WTC11 (cell line): ENCODE results near the gene ARMC2. TPM values are rescaled to one million over a fixed set of nuclear protein-coding genes. Genes with fewer than 3 reads are reported as not detected.

ENCODE experiments used
- ATAC-seq: fragments of 200-7000 bp; cut with Tn5 transposase; 2 replicates; pipeline ENCODE4 v1.10.0; 2021; ENCODE audit warnings: mild to moderate bottlenecking, moderate library complexity
- CTCF ChIA-PET: fragments of 300-600 bp; sonication (Branson Sonifier 250); formaldehyde crosslinking; loops from one replicate; lab custom pipeline; 2021; ENCODE audit warnings: antibody characterized with exemption; lab: Charles Lee
- POLR2A ChIA-PET: fragments of 350-600 bp; sonication (Branson Sonifier 250); formaldehyde crosslinking; loops from one replicate; lab custom pipeline; 2021; ENCODE audit warnings: antibody characterized with exemption; lab: Charles Lee
- DNase-seq: peaks from one replicate; pipeline ENCODE4 v3.0.0; 2021; ENCODE audit warnings: low spot score
- H3K27ac Mint-ChIP-seq: 2 replicates; pipeline ENCODE4 v1.8.0; 2021; ENCODE audit warnings: mixed read lengths
- H3K27me3 Mint-ChIP-seq: 2 replicates; pipeline ENCODE4 v1.8.0; 2021; ENCODE audit warnings: low read depth, mild to moderate bottlenecking, moderate library complexity, mixed read lengths
- H3K36me3 Mint-ChIP-seq: 2 replicates; pipeline ENCODE4 v1.8.0; 2021; ENCODE audit warnings: mixed read lengths
- H3K4me1 Mint-ChIP-seq: 2 replicates; pipeline ENCODE4 v1.8.0; 2022; ENCODE audit warnings: mixed read lengths
- H3K4me3 Mint-ChIP-seq: 2 replicates; pipeline ENCODE4 v1.8.0; 2021; ENCODE audit warnings: mild to moderate bottlenecking, moderate library complexity, mixed read lengths
- H3K9me3 Mint-ChIP-seq: 2 replicates; pipeline ENCODE4 v1.8.0; 2021; ENCODE audit warnings: mixed read lengths
- ATF3 ChIP-seq: sonication (generic); formaldehyde crosslinking; conservative IDR thresholded peaks from 2 replicates; pipeline ENCODE4 v1.8.1; 2022; ENCODE audit warnings: mild to moderate bottlenecking, missing genetic modification reagents
- FOXK1 ChIP-seq: sonication (generic); formaldehyde crosslinking; IDR thresholded peaks from 2 replicates; pipeline ENCODE4 v1.8.0; 2022; ENCODE audit warnings: mild to moderate bottlenecking, moderate library complexity, missing genetic modification reagents
- GRHL2 ChIP-seq: fragments of 250-450 bp; sonication (Bioruptor Pico); IDR thresholded peaks from 2 replicates; pipeline ENCODE4 v1.8.0; 2022; ENCODE audit warnings: mild to moderate bottlenecking, moderate library complexity; ENCODE audit not compliant: insufficient replicate concordance, severe bottlenecking
- JAZF1 ChIP-seq: fragments of 250-450 bp; sonication (Bioruptor Pico); IDR thresholded peaks from 2 replicates; pipeline ENCODE4 v1.9.0; 2021; ENCODE audit warnings: moderate library complexity, mild to moderate bottlenecking, inconsistent platforms
- NFATC4 ChIP-seq: fragments of 250-450 bp; sonication (Bioruptor Pico); IDR thresholded peaks from 2 replicates; pipeline ENCODE4 v1.9.0; 2021; ENCODE audit warnings: mild to moderate bottlenecking
- NFE2L1 ChIP-seq: sonication (generic); formaldehyde crosslinking; IDR thresholded peaks from 2 replicates; pipeline ENCODE4 v1.8.1; 2023; ENCODE audit warnings: missing genetic modification reagents
- NR3C1 ChIP-seq: sonication (generic); formaldehyde crosslinking; conservative IDR thresholded peaks from 2 replicates; pipeline ENCODE4 v1.8.1; 2023; ENCODE audit warnings: low read depth, mild to moderate bottlenecking, missing genetic modification reagents
- PREB ChIP-seq: sonication (generic); formaldehyde crosslinking; IDR thresholded peaks from 2 replicates; pipeline ENCODE4 v1.8.1; 2022; ENCODE audit warnings: mild to moderate bottlenecking, missing genetic modification reagents, moderate library complexity, borderline replicate concordance
- STAT6 ChIP-seq: sonication (generic); formaldehyde crosslinking; conservative IDR thresholded peaks from 2 replicates; pipeline ENCODE4 v1.8.1; 2023; ENCODE audit warnings: mild to moderate bottlenecking, low read depth, missing genetic modification reagents, moderate library complexity
- ZNF121 ChIP-seq: sonication (generic); formaldehyde crosslinking; IDR thresholded peaks from 2 replicates; pipeline ENCODE4 v1.8.0; 2023; ENCODE audit warnings: missing genetic modification reagents
- ZNF138 ChIP-seq: sonication (generic); formaldehyde crosslinking; conservative IDR thresholded peaks from 2 replicates; pipeline ENCODE4 v1.8.1; 2022; ENCODE audit warnings: mild to moderate bottlenecking, moderate library complexity, missing genetic modification reagents
- ZNF232 ChIP-seq: sonication (generic); formaldehyde crosslinking; IDR thresholded peaks from 2 replicates; pipeline ENCODE4 v1.8.0; 2022; ENCODE audit warnings: mild to moderate bottlenecking, missing genetic modification reagents
- total RNA-seq: library from RNA; stranded (reverse); gene quantifications from 3 replicates; pipeline ENCODE4 v1.2.3, GENCODE V29; 2021
- TF ChIP-seq, protein P1 (sequence below): fragments of 250-450 bp; sonication (Bioruptor Pico); IDR thresholded peaks from 2 replicates; pipeline ENCODE4 v1.9.0; 2021; ENCODE audit warnings: moderate library complexity, mild to moderate bottlenecking, inconsistent platforms, borderline replicate concordance
- TF ChIP-seq, protein P2 (sequence below): fragments of 250-450 bp; sonication (Bioruptor Pico); conservative IDR thresholded peaks from 2 replicates; pipeline ENCODE4 v1.9.0; 2021; ENCODE audit warnings: mild to moderate bottlenecking
- TF ChIP-seq, protein P3 (sequence below): fragments of 200-600 bp; IDR thresholded peaks from 2 replicates; pipeline ENCODE4 v1.8.0; 2022; ENCODE audit warnings: antibody characterized with exemption
- TF ChIP-seq, protein P4 (sequence below): sonication (generic); formaldehyde crosslinking; IDR thresholded peaks from 2 replicates; pipeline ENCODE4 v1.8.1; 2022; ENCODE audit warnings: low read depth, missing genetic modification reagents, borderline replicate concordance
- TF ChIP-seq, protein P5 (sequence below): sonication (generic); formaldehyde crosslinking; IDR thresholded peaks from 2 replicates; pipeline ENCODE4 v1.8.0; 2022; ENCODE audit warnings: mild to moderate bottlenecking, missing genetic modification reagents

ARMC2 gene
- total RNA-seq, 1 experiment from 2014 or later, result 5.2 TPM

- H3K9me3 Mint-ChIP-seq, result peaks cover 9% of the 10 kb centered on the region
- H3K27ac Mint-ChIP-seq, result no peak overlapping the region
- TF ChIP-seq JAZF1 (CRISPR knock-in tag) (no peak), ZNF232 (no peak), NFE2L1 (CRISPR knock-in tag) (no peak), NR3C1 (CRISPR knock-in tag) (no peak), GRHL2 (CRISPR knock-in tag) (no peak), ZNF121 (CRISPR knock-in tag) (no peak), PREB (CRISPR knock-in tag) (no peak)
- TF ChIP-seq, protein P1, sequence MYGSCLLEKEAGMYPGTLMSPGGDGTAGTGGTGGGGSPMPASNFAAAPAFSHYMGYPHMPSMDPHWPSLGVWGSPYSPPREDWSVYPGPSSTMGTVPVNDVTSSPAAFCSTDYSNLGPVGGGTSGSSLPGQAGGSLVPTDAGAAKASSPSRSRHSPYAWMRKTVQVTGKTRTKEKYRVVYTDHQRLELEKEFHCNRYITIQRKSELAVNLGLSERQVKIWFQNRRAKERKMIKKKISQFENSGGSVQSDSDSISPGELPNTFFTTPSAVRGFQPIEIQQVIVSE (CRISPR knock-in tag), result no peak
- TF ChIP-seq, protein P2, sequence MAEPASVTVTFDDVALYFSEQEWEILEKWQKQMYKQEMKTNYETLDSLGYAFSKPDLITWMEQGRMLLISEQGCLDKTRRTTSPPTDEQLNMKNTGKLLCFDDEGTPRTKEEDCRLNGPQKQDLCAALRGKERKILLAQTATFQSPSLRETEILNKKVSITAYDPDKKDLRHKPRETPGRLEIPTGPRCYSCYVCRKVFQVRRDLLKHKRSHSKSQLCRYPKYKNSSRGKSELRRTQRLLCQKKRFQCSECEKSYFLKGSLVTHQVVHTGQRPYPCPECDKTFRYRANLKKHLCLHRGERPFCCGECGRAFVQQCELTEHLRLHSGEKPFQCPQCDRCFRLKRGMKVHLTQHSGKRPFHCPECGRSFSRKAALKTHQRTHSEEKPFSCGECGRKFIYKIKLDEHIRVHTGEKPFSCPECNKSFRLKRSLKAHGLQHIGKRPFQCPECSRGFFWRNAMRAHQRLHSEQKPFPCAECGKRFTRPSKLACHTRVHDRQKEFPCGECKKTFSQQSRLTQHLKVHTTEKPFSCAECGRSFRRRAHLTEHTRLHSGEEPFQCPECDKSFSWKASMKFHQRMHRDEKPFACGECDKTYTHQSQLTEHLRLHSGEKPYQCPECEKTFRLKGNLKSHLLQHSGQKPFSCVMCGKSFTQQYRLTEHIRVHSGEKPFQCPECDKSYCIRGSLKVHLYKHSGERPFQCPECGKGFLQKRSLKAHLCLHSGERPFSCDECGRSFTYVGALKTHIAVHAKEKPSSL (CRISPR knock-in tag), result no peak
- TF ChIP-seq, protein P3, sequence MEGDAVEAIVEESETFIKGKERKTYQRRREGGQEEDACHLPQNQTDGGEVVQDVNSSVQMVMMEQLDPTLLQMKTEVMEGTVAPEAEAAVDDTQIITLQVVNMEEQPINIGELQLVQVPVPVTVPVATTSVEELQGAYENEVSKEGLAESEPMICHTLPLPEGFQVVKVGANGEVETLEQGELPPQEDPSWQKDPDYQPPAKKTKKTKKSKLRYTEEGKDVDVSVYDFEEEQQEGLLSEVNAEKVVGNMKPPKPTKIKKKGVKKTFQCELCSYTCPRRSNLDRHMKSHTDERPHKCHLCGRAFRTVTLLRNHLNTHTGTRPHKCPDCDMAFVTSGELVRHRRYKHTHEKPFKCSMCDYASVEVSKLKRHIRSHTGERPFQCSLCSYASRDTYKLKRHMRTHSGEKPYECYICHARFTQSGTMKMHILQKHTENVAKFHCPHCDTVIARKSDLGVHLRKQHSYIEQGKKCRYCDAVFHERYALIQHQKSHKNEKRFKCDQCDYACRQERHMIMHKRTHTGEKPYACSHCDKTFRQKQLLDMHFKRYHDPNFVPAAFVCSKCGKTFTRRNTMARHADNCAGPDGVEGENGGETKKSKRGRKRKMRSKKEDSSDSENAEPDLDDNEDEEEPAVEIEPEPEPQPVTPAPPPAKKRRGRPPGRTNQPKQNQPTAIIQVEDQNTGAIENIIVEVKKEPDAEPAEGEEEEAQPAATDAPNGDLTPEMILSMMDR, result no peak
- TF ChIP-seq, protein P4, sequence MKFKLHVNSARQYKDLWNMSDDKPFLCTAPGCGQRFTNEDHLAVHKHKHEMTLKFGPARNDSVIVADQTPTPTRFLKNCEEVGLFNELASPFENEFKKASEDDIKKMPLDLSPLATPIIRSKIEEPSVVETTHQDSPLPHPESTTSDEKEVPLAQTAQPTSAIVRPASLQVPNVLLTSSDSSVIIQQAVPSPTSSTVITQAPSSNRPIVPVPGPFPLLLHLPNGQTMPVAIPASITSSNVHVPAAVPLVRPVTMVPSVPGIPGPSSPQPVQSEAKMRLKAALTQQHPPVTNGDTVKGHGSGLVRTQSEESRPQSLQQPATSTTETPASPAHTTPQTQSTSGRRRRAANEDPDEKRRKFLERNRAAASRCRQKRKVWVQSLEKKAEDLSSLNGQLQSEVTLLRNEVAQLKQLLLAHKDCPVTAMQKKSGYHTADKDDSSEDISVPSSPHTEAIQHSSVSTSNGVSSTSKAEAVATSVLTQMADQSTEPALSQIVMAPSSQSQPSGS (CRISPR knock-in tag), result no peak
- TF ChIP-seq, all 79 proteins: peak for 0
- POLR2A ChIA-PET, result no interaction called here
- CTCF ChIA-PET, result interaction anchor here (0.7 kb wide), 1 partner anchor 291 kb away, joined by 3 read pairs; no protein-coding TSS in a partner anchor
- Mint-ChIP-seq H3K4me3 (no peak overlapping the region), H3K27me3 (0 out of 2 replicates have a peak, but pooled peaks cover 5% of the 10 kb centered on the region), H3K4me1 (peaks cover 8% of the 10 kb centered on the region), H3K36me3 (no peaks in the 10 kb centered on the region)
- ATAC-seq (no peak), DNase-seq (no peak)
Observed at GRCh38 chr6:108832738-108833137, 15.5 kb upstream of the ARMC2 start.

- POLR2A ChIA-PET, result no interaction called here
Observed at GRCh38 chr6:108835218-108835850, 12.9 kb upstream of the ARMC2 start.

More at GRCh38 chr6:108835218-108835850, 12.9 kb upstream of the ARMC2 start:
- peak; percentile 64 for ATAC-seq
- DNase-seq, result peak; percentile 89
- CTCF ChIA-PET, result interaction anchor here (1.1 to 1.5 kb wide), 3 partner anchors 57 to 293 kb away, joined by 4 to 13 read pairs (median 5); no protein-coding TSS in a partner anchor
- no peak overlapping the region for H3K4me3 Mint-ChIP-seq
- H3K9me3 Mint-ChIP-seq, result no peaks in the 10 kb centered on the region
- H3K27me3 Mint-ChIP-seq, result 0 out of 2 replicates have a peak, but pooled peaks cover 5% of the 10 kb centered on the region
- H3K36me3 Mint-ChIP-seq, result no peaks in the 10 kb centered on the region
- peaks cover 26% of the 10 kb centered on the region for H3K4me1 Mint-ChIP-seq
- H3K27ac Mint-ChIP-seq, result no peak overlapping the region
- TF ChIP-seq FOXK1 (CRISPR knock-in tag), result no peak
- TF ChIP-seq, protein P5, sequence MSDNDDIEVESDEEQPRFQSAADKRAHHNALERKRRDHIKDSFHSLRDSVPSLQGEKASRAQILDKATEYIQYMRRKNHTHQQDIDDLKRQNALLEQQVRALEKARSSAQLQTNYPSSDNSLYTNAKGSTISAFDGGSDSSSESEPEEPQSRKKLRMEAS (CRISPR knock-in tag), result no peak
- no peak for TF ChIP-seq NFATC4 (CRISPR knock-in tag)
- TF ChIP-seq, protein P3, result peak; percentile 99
- no peak for TF ChIP-seq ZNF138 (CRISPR knock-in tag)
- no peak for TF ChIP-seq STAT6 (CRISPR knock-in tag)
- no peak for TF ChIP-seq ATF3
